B cell (primary cell): ENCODE results near the gene IGSF9B. TPM values are rescaled to one million over a fixed set of nuclear protein-coding genes. Genes with fewer than 3 reads are reported as not detected.

Source experiments
- ATAC-seq: fragments of 200-7000 bp; cut with Tn5 transposase; one replicate; pipeline ENCODE4 v1.10.0; 2021; ENCODE audit warnings: low read depth, mild to moderate bottlenecking, moderate number of reproducible peaks, moderate library complexity
- CTCF ChIA-PET: fragments of 350-600 bp; sonication (Branson Sonifier 250); formaldehyde crosslinking; loops from one replicate; lab custom pipeline; 2021; ENCODE audit warnings: antibody characterized with exemption, inconsistent platforms; lab: Charles Lee
- POLR2A ChIA-PET: fragments of 350-600 bp; sonication (Branson Sonifier 250); formaldehyde crosslinking; loops from one replicate; lab custom pipeline; 2021; ENCODE audit warnings: antibody characterized with exemption; lab: Charles Lee
- DNase-seq: peaks from one replicate; pipeline ENCODE4 v3.0.0; 2013
- H2AFZ ChIP-seq: 2 replicates; pipeline ENCODE4 v1.6.1; 2012; ENCODE audit warnings: mild to moderate bottlenecking, low read depth, low read length; ENCODE audit not compliant: insufficient read depth, poor library complexity, severe bottlenecking
- H3K27ac ChIP-seq, 2 donors: 1 replicate in 1 of 2; 2 replicates in 1 of 2; pipeline ENCODE4 v1.5.1; 2012 to 2013; ENCODE audit warnings: low read length in 2 of 2, mild to moderate bottlenecking in 2 of 2, moderate library complexity in 1 of 2
- H3K27me3 ChIP-seq, 4 experiments: fragments of 200-600 bp in 1 of 4; sonication (generic) in 1 of 4; replicated peaks in 1 of 4; 1 replicate in 2 of 4; 2 replicates in 2 of 4; pipeline versions ENCODE4 v1.6.1 to v1.7.0; 2013 to 2016; ENCODE audit warnings: low read length in 3 of 4, mild to moderate bottlenecking in 2 of 4, mixed read lengths in 1 of 4, moderate library complexity in 1 of 4; ENCODE audit not compliant: insufficient read depth in 4 of 4, control insufficient read depth in 3 of 4; ENCODE audit errors: control extremely low read depth in 1 of 4
- H3K36me3 ChIP-seq, 2 experiments: replicated peaks in 1 of 2; 1 replicate in 1 of 2; 2 replicates in 1 of 2; pipeline versions ENCODE4 v1.6.1 to v1.7.1; 2013; ENCODE audit warnings: low read length in 1 of 2; ENCODE audit not compliant: insufficient read depth in 2 of 2, control insufficient read depth in 1 of 2; ENCODE audit errors: control extremely low read depth in 1 of 2, extremely low read depth in 1 of 2
- H3K4me1 ChIP-seq, 2 donors: fragments of 200-600 bp in 1 of 2; sonication (generic) in 1 of 2; 1 replicate in 1 of 2; 2 replicates in 1 of 2; pipeline versions ENCODE4 v1.5.1 to v1.6.1; 2013 to 2017; ENCODE audit warnings: low read length in 2 of 2; ENCODE audit not compliant: control insufficient read depth in 2 of 2, insufficient read depth in 2 of 2
- H3K4me2 ChIP-seq: replicated peaks from 2 replicates; pipeline ENCODE3; 2012; ENCODE audit warnings: mild to moderate bottlenecking, low read depth, low read length; ENCODE audit not compliant: poor library complexity, severe bottlenecking
- H3K4me3 ChIP-seq, 5 experiments: fragments of 200-600 bp in 1 of 5; sonication (generic) in 1 of 5; 1 replicate in 3 of 5; 2 replicates in 2 of 5; pipeline versions ENCODE4 v1.5.1 to v1.7.0; 2011 to 2016; ENCODE audit warnings: low read length in 4 of 5, mild to moderate bottlenecking in 4 of 5, low read depth in 2 of 5, control low read depth in 1 of 5, moderate library complexity in 1 of 5; ENCODE audit not compliant: insufficient read depth in 1 of 5; ENCODE audit errors: control extremely low read depth in 1 of 5, extremely low read depth in 1 of 5
- H3K79me2 ChIP-seq: fragments of 200-600 bp; sonication (generic); one replicate; pipeline ENCODE4 v1.6.0; 2016; ENCODE audit warnings: low read length; ENCODE audit not compliant: control insufficient read depth, insufficient read depth
- H3K9ac ChIP-seq: fragments of 200-600 bp; sonication (generic); 2 replicates; pipeline ENCODE4 v1.6.1; 2017; ENCODE audit warnings: mild to moderate bottlenecking, low read length, moderate library complexity
- H3K9me3 ChIP-seq, 3 donors: one replicate each; pipeline versions ENCODE4 v1.6.1 to v1.7.1; 2013; ENCODE audit warnings: low read length in 2 of 3; ENCODE audit not compliant: control insufficient read depth in 2 of 3, insufficient read depth in 1 of 3; ENCODE audit errors: control extremely low read depth in 1 of 3
- H4K20me1 ChIP-seq: 2 replicates; pipeline ENCODE4 v1.6.0; 2012; ENCODE audit warnings: mild to moderate bottlenecking, low read length; ENCODE audit not compliant: insufficient read depth, control insufficient read depth, poor library complexity, severe bottlenecking
- H3K27ac Mint-ChIP-seq: one replicate; pipeline ENCODE4 v1.8.0; 2021; ENCODE audit warnings: mixed read lengths
- H3K27me3 Mint-ChIP-seq: one replicate; pipeline ENCODE4 v1.8.0; 2021; ENCODE audit warnings: mixed read lengths
- H3K4me1 Mint-ChIP-seq: one replicate; pipeline ENCODE4 v1.8.0; 2021; ENCODE audit warnings: mixed read lengths
- H3K4me3 Mint-ChIP-seq: one replicate; pipeline ENCODE4 v1.8.0; 2021; ENCODE audit warnings: mixed read lengths
- H3K9me3 Mint-ChIP-seq: one replicate; pipeline ENCODE4 v1.8.0; 2022; ENCODE audit warnings: mixed read lengths; ENCODE audit not compliant: insufficient read depth
- CTCF ChIP-seq: fragments of 200-600 bp; IDR thresholded peaks from one replicate; pipeline ENCODE4 v1.8.0; 2022; ENCODE audit warnings: antibody characterized with exemption, mild to moderate bottlenecking
- EZH2 ChIP-seq: IDR thresholded peaks from 2 replicates; pipeline ENCODE4 v1.6.1; 2012; ENCODE audit warnings: borderline replicate concordance, low read depth, mild to moderate bottlenecking, moderate library complexity, low read length; ENCODE audit not compliant: insufficient read depth, poor library complexity, severe bottlenecking
- WGBS: methylation state at CpG from one replicate; pipeline ENCODE4 v1.1.5; 2013; ENCODE audit warnings: missing lambda C conversion rate; ENCODE audit not compliant: insufficient coverage; 5-methylcytosine and 5-hydroxymethylcytosine counted together
- intact Hi-C: fragments of 100-400 bp; cut with micrococcal nuclease; formaldehyde crosslinking; loops from one replicate; pipeline ENCODE4 v1.10.0; 2022
- polyA plus RNA-seq: library from polyadenylated mRNA; depleted of rRNA; stranded (reverse); fragments of >200 nt; gene quantifications from 2 replicates; pipeline ENCODE4 v1.2.3, GENCODE V29; 2012
- total RNA-seq, 2 donors: library from RNA; stranded (reverse); fragments of 120-200 nt in 1 of 2; gene quantifications; 1 replicate in 1 of 2; 2 replicates in 1 of 2; pipeline versions ENCODE4 v1.2.3 to v1.2.4, GENCODE V29; 2013 to 2022

The IGSF9B gene
- total and polyA plus RNA-seq, 2 donors (not counting 1 experiment from before 2014, with no cell fraction given): 0.15 to 0.37 TPM

GRCh38 chr11:133921513-133921912 is 35.3 kb downstream of the IGSF9B start:
- intact Hi-C loops: no loop called here
- Histone ChIP-seq H3K9me3 (peaks cover 0 to 3% (median 0%) of the 10 kb centered on the region in 3 donors), H3K79me2 (no peaks in the 10 kb centered on the region), H3K27me3 (peaks cover 0 to 5% (median 0%) of the 10 kb centered on the region in 4 experiments), H3K4me1 (no peaks in the 10 kb centered on the region), H3K4me2 (no peak overlapping the region), H2AFZ (no peak overlapping the region), H3K9ac (no peak overlapping the region), H3K36me3 (no peaks in the 10 kb centered on the region), H4K20me1 (no peaks in the 10 kb centered on the region), H3K27ac (no peak overlapping the region), H3K4me3 (no peak overlapping the region)
- ChIA-PET CTCF (no interaction called here), POLR2A (no interaction called here)
- TF ChIP-seq EZH2: no peak
- no peak for TF ChIP-seq CTCF
- Mint-ChIP-seq H3K9me3 (no peaks in the 10 kb centered on the region), H3K27ac (no peak overlapping the region), H3K4me1 (peaks cover 5% of the 10 kb centered on the region), H3K4me3 (no peak overlapping the region), H3K27me3 (peaks cover 7% of the 10 kb centered on the region)
- ATAC-seq (no peak), DNase-seq (no peak)
- 95% methylated on average over 9 of the region's 10 CpGs for WGBS

- peaks cover 0 to 7% (median 0%) of the 10 kb centered on the region in 4 experiments for H3K27me3 ChIP-seq
- H3K9ac ChIP-seq: no peak overlapping the region
- DNase-seq: no peak
- no peak for ATAC-seq
- no peaks in the 10 kb centered on the region for H3K36me3 ChIP-seq
- ChIA-PET POLR2A (no interaction called here), CTCF (no interaction called here)
- H3K79me2 ChIP-seq: no peaks in the 10 kb centered on the region
- H3K4me3 ChIP-seq: no peak overlapping the region
- intact Hi-C loops: no loop called here
- H4K20me1 ChIP-seq: no peaks in the 10 kb centered on the region
- Mint-ChIP-seq H3K9me3 (no peaks in the 10 kb centered on the region), H3K27me3 (peaks cover 12% of the 10 kb centered on the region), H3K4me3 (no peak overlapping the region), H3K4me1 (peaks cover 5% of the 10 kb centered on the region), H3K27ac (no peak overlapping the region)
- no peak overlapping the region for H3K27ac ChIP-seq
- WGBS: 96% methylated on average over 31 of the region's 33 CpGs
- H3K4me1 ChIP-seq: no peaks in the 10 kb centered on the region
- no peak overlapping the region for H2AFZ ChIP-seq
- no peak overlapping the region for H3K4me2 ChIP-seq
- TF ChIP-seq EZH2 (no peak), CTCF (no peak)
- peaks cover 0 to 3% (median 0%) of the 10 kb centered on the region in 3 donors for H3K9me3 ChIP-seq
Observed at GRCh38 chr11:133921026-133921425, 35.7 kb downstream of the IGSF9B start.
